ENCODE results near the gene FBXO28.
A peak's percentile ranks its signal among the peaks of the same experiment; 100 is the strongest.

Gene FBXO28

DNA sequence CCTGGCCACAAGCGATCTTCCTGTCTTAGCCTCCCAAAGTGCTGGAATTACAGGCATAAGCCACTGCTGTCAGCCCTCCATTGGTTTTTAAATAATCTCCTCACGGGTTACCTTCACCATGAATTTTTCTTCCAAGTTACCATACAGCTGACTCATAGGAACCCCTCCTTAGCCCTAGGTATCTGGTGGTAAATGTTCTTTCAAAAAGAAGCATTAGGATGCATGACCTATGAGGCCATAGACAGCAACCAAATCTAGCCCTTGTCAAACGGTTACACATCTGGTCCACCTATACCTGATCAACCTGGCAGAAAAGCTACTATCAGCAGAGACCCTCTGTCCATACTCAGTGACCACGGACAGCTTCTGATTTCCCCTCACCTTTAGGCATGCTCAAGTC is 56.4 kb downstream of the FBXO28 start:
- in situ Hi-C loops (cut with HindIII; ENCODE audit: low sequenced_read_pairs): no loop called here
- DNase-seq (ENCODE audit: low read depth, low spot score): no peak
- TF ChIP-seq, protein P1, sequence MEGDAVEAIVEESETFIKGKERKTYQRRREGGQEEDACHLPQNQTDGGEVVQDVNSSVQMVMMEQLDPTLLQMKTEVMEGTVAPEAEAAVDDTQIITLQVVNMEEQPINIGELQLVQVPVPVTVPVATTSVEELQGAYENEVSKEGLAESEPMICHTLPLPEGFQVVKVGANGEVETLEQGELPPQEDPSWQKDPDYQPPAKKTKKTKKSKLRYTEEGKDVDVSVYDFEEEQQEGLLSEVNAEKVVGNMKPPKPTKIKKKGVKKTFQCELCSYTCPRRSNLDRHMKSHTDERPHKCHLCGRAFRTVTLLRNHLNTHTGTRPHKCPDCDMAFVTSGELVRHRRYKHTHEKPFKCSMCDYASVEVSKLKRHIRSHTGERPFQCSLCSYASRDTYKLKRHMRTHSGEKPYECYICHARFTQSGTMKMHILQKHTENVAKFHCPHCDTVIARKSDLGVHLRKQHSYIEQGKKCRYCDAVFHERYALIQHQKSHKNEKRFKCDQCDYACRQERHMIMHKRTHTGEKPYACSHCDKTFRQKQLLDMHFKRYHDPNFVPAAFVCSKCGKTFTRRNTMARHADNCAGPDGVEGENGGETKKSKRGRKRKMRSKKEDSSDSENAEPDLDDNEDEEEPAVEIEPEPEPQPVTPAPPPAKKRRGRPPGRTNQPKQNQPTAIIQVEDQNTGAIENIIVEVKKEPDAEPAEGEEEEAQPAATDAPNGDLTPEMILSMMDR (IDR thresholded peaks at IDR 0.05; ENCODE audit: low read depth, low read length): no peak
- H3K4me3 ChIP-seq (ENCODE audit: low read depth, low read length): no peak overlapping the region

- TF ChIP-seq, protein P1 (IDR thresholded peaks at IDR 0.05; ENCODE audit: low read depth, low read length): peak; percentile 50
- no peak overlapping the region for H3K4me3 ChIP-seq (ENCODE audit: low read depth, low read length)
- in situ Hi-C loops (cut with HindIII; ENCODE audit: low sequenced_read_pairs): no loop called here
- peak; percentile 15 for DNase-seq (ENCODE audit: low read depth, low spot score)
These were observed 57.0 kb downstream of the FBXO28 start for GRCh38 chr1:224170748-224171478.

DNA sequence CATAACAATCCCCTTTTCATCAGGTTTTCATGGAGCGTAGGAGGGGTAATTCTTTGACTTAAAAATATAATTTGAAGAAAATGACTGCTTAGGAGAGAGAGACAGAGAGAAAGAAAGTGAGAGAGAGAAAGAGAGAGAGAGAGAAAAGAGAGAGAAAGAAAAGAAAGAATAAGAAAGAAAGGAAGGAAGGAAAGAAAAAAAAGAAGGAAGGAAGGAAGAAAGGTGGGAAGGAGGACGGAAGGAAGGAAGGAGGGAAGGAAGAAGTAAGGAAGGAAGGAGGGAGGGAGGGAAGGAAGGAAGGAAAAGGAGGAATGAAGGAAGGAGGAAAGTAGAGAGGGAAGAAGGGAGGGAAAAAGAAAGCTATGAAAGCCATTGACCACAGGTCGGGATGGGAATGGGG is 58.3 kb downstream of the FBXO28 start:
- no peak for DNase-seq (ENCODE audit: low read depth, low spot score)
- in situ Hi-C loops (cut with HindIII; ENCODE audit: low sequenced_read_pairs): no loop called here
- H3K4me3 ChIP-seq (ENCODE audit: low read depth, low read length): no peak overlapping the region
- TF ChIP-seq, protein P1 (IDR thresholded peaks at IDR 0.05; ENCODE audit: low read depth, low read length): no peak

DNA sequence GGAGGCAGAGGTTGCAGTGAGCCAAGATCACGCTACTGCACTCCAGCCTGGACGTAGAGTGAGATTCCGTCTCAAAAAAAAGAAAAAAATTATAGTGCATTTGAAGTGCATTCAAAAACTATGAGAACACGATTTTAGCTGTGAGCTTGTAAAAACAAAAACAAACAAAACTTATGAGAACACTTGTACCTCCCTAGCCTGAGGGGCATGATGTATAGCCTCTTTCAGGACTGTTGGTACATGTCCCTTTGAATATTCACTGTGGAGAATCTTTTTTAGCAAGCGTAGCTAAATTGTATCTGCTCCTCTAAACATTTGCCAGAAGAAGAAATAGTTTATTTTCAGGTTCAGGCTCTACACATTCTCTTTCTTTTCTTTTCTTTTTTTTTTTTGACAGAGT is 59.6 kb downstream of the FBXO28 start:
- in situ Hi-C loops (cut with HindIII; ENCODE audit: low sequenced_read_pairs): no loop called here
- TF ChIP-seq, protein P1 (IDR thresholded peaks at IDR 0.05; ENCODE audit: low read depth, low read length): no peak
- no peak for DNase-seq (ENCODE audit: low read depth, low spot score)
- no peak overlapping the region for H3K4me3 ChIP-seq (ENCODE audit: low read depth, low read length)

GRCh38 chr1:224175617-224176016 is 61.7 kb downstream of the FBXO28 start:
- DNase-seq (ENCODE audit: low read depth, low spot score): peak; percentile 18
- in situ Hi-C loops (cut with HindIII; ENCODE audit: low sequenced_read_pairs): no loop called here
- TF ChIP-seq, protein P1 (IDR thresholded peaks at IDR 0.05; ENCODE audit: low read depth, low read length): peak; percentile 9
- no peak overlapping the region for H3K4me3 ChIP-seq (ENCODE audit: low read depth, low read length)

GRCh38 chr1:224177356-224177999 is 63.6 kb downstream of the FBXO28 start:
- TF ChIP-seq, protein P1 (IDR thresholded peaks at IDR 0.05; ENCODE audit: low read depth, low read length): no peak
- in situ Hi-C loops (cut with HindIII; ENCODE audit: low sequenced_read_pairs): no loop called here

More at GRCh38 chr1:224177356-224177999, 63.6 kb downstream of the FBXO28 start:
- no peak for DNase-seq (ENCODE audit: low read depth, low spot score)
- no peak overlapping the region for H3K4me3 ChIP-seq (ENCODE audit: low read depth, low read length)
